Esophagus (tissue), 2 donors: ENCODE results near the gene KIRREL1. TPM values are rescaled to one million over a fixed set of nuclear protein-coding genes. Genes with fewer than 3 reads are reported as not detected.

Source experiments
- H3K27ac ChIP-seq, 2 donors: one replicate each; pipeline ENCODE4 v1.5.1; 2013; ENCODE audit warnings: low read depth in 2 of 2, mild to moderate bottlenecking in 2 of 2, inconsistent platforms in 1 of 2, low read length in 1 of 2, moderate library complexity in 1 of 2
- H3K27me3 ChIP-seq, 2 donors: one replicate each; pipeline ENCODE4 v1.6.1; 2013; ENCODE audit warnings: low read length in 2 of 2, control low read depth in 1 of 2, mild to moderate bottlenecking in 1 of 2; ENCODE audit not compliant: insufficient read depth in 2 of 2, control insufficient read depth in 1 of 2
- H3K36me3 ChIP-seq, 2 donors: one replicate each; pipeline ENCODE4 v1.6.1; 2013; ENCODE audit warnings: low read length in 1 of 2; ENCODE audit not compliant: control insufficient read depth in 2 of 2, insufficient read depth in 2 of 2
- H3K4me1 ChIP-seq, 2 donors: one replicate each; pipeline ENCODE4 v1.6.1; 2013; ENCODE audit warnings: low read length in 1 of 2; ENCODE audit not compliant: control insufficient read depth in 2 of 2, insufficient read depth in 2 of 2
- H3K4me3 ChIP-seq, 2 donors: one replicate each; pipeline ENCODE4 v1.5.1; 2013; ENCODE audit warnings: low read length in 2 of 2, mild to moderate bottlenecking in 2 of 2, low read depth in 1 of 2, moderate library complexity in 1 of 2
- H3K9me3 ChIP-seq, 2 donors: one replicate each; pipeline ENCODE4 v1.6.1; 2013; ENCODE audit warnings: mild to moderate bottlenecking in 2 of 2, low read depth in 1 of 2, low read length in 1 of 2, moderate library complexity in 1 of 2; ENCODE audit not compliant: control insufficient read depth in 2 of 2, insufficient read depth in 1 of 2
- WGBS, 2 donors: extraction: QIAGEN DNeasy Blood & Tissue Kit; methylation state at CpG; one replicate each; pipeline ENCODE4 v1.1.7; 2013; 5-methylcytosine and 5-hydroxymethylcytosine counted together
- polyA plus RNA-seq, 2 donors: library from polyadenylated mRNA; stranded (reverse); fragments of 200-250 nt; gene quantifications; one replicate each; pipeline ENCODE4 v1.2.3, GENCODE V29; 2013
- donor health status: healthy with polysubstance abuse.
- donor health status: Bipolar disorder and iron deficiency.

KIRREL1 gene
- polyA plus RNA-seq, 2 donors, result 2.9 to 3.7 TPM

GRCh38 chr1:157988002-157988401 lies 5.4 kb upstream of the KIRREL1 start:
- peaks cover 0 to 3% of the 10 kb centered on the region in 2 donors for H3K4me1 ChIP-seq
- no peaks in the 10 kb centered on the region for H3K9me3 ChIP-seq
- H3K36me3 ChIP-seq, result no peaks in the 10 kb centered on the region
- H3K4me3 ChIP-seq, result no peak overlapping the region
- no peak overlapping the region for H3K27ac ChIP-seq
- no peaks in the 10 kb centered on the region for H3K27me3 ChIP-seq
- WGBS, 2 donors, result 72 to 82% methylated on average over 3 of the region's 3 CpGs

DNA sequence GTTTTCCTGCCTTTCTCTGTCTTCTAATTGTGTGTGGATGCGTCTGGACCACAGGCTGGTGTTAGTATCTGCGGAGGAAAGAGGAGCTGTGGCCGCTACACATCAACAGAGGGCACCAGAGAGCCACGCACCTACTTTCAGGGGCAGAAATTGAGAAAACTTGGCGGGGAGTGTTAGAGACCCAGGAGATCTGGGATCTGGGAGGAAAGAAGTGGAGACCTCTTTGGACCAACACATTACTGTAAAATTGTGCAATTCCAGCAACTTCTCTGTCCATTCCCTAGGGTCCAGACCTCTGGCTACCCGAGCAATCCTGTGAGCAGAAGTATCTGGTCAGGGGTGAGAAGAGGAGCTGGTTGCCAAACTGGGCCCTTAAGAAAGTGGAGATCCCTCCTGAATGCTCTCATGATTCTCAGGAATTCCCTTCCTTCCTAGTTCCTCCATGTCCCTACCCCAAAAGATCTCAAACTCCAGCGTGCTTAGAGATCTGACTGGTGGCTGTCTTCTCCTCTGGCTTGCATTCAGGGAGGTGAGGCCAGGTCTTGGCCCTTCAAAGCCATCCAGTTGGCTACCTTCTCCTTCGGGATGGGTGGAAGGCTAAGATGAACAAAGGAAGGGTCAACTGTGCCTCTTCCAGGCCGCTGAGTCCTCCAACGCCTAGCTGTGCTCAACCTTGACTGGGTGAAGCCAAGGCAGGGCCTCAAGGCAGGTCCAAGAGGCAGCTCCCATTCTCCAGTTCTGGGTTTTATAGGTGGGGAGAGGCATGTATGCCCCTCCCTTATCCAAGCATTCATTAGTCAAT lies 1.2 kb upstream of the KIRREL1 start:
- Histone ChIP-seq H3K9me3 (no peaks in the 10 kb centered on the region), H3K27me3 (no peaks in the 10 kb centered on the region), H3K4me3 (no peak overlapping the region), H3K4me1 (peaks cover 0 to 4% of the 10 kb centered on the region in 2 donors), H3K36me3 (no peaks in the 10 kb centered on the region), H3K27ac (peak overlapping the region; percentile 45 to 58)
- 34 to 40% methylated on average over 10 of the region's 10 CpGs for whole genome bisulfite sequencing, 2 donors

GRCh38 chr1:157992833-157993146 lies 655 bp upstream of the KIRREL1 start:
- 3 to 5% methylated on average over 8 of the region's 8 CpGs for WGBS, 2 donors
- no peaks in the 10 kb centered on the region for H3K9me3 ChIP-seq
- peak overlapping the region; percentile 57 to 66 for H3K4me3 ChIP-seq
- peak overlapping the region; percentile 71 to 73 for H3K27ac ChIP-seq
- H3K27me3 ChIP-seq, result no peaks in the 10 kb centered on the region
- H3K36me3 ChIP-seq, result no peaks in the 10 kb centered on the region
- peaks cover 0 to 4% of the 10 kb centered on the region in 2 donors for H3K4me1 ChIP-seq

GRCh38 chr1:157993918-157994605 lies 617 bp downstream of the KIRREL1 start:
- 1 to 2% methylated on average over 27 to 29 of the region's 29 CpGs for WGBS, 2 donors
- Histone ChIP-seq H3K27ac (peak overlapping the region; percentile 71 to 73), H3K36me3 (no peaks in the 10 kb centered on the region), H3K4me1 (peaks cover 2 to 6% of the 10 kb centered on the region in 2 donors), H3K9me3 (no peaks in the 10 kb centered on the region), H3K27me3 (no peaks in the 10 kb centered on the region), H3K4me3 (peak overlapping the region; percentile 57 to 66)

GRCh38 chr1:157994704-157995582 lies 1.5 kb downstream of the KIRREL1 start:
- 23 to 44% methylated on average over 13 of the region's 13 CpGs for WGBS, 2 donors
- H3K4me3 ChIP-seq, result peak overlapping the region; percentile 7 to 66
- peaks cover 3 to 6% of the 10 kb centered on the region in 2 donors for H3K4me1 ChIP-seq
- no peaks in the 10 kb centered on the region for H3K9me3 ChIP-seq
- H3K36me3 ChIP-seq, result no peaks in the 10 kb centered on the region
- no peaks in the 10 kb centered on the region for H3K27me3 ChIP-seq
- H3K27ac ChIP-seq, result peak overlapping the region; percentile 54 to 71

- Histone ChIP-seq H3K4me1 (peaks cover 5 to 6% of the 10 kb centered on the region in 2 donors), H3K9me3 (no peaks in the 10 kb centered on the region), H3K27ac (peak overlapping the region in 1 of 2 donors; percentile 17), H3K4me3 (no peak overlapping the region), H3K27me3 (no peaks in the 10 kb centered on the region), H3K36me3 (no peaks in the 10 kb centered on the region)
- 56 to 61% methylated on average over 3 of the region's 3 CpGs for WGBS, 2 donors
Observed at GRCh38 chr1:157995583-157996169, 2.2 kb downstream of the KIRREL1 start.

DNA sequence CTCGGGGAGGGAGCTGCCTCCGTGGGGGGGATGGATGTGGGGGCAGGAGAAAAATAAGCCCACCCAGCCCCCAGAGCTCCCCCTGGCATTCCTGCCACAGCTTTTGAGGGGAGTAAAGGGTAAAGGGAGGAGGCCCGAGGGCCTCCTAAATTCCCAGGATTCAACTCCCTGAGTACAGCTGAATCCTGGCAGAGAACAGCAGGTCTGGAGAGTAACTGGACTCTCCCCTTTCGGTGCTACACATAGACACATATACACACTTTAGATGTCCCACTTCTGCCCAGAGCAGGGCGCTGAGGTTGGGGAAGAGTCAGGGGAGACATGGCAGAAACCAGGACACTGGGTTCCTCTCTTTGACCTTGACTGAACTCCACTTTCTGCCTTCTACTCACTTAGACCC lies 3.0 kb downstream of the KIRREL1 start:
- H3K27me3 ChIP-seq, result no peaks in the 10 kb centered on the region
- peak overlapping the region in 1 of 2 donors; percentile 8 for H3K27ac ChIP-seq
- H3K9me3 ChIP-seq, result no peaks in the 10 kb centered on the region
- no peak overlapping the region for H3K4me3 ChIP-seq
- H3K36me3 ChIP-seq, result no peaks in the 10 kb centered on the region
- WGBS, 2 donors, result 53 to 61% methylated on average over 5 of the region's 5 CpGs
- H3K4me1 ChIP-seq, result peaks cover 5 to 7% of the 10 kb centered on the region in 2 donors

DNA sequence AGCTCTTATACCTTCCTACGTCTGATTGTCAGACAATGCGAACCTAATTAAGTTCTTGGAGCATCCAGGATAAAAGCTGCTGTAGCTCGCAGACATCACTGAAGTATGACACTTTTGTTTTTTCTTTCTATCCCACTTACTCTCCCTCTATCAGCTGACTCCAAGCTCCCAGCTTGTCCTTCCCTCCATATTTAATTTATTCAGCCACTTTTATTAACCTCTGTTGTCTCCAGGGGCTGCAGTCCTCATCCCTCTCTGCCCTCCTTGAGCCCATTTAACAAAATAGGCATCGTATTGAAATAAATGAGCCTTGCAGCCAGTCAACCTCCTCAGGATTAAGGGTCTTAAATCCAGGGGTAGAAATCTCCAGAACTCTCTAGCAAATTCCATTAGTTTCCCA lies 7.1 kb downstream of the KIRREL1 start:
- 73 to 78% methylated on average over 4 of the region's 4 CpGs for WGBS, 2 donors
- peaks cover 7 to 11% of the 10 kb centered on the region in 2 donors for H3K4me1 ChIP-seq
- H3K9me3 ChIP-seq, result no peaks in the 10 kb centered on the region
- H3K27me3 ChIP-seq, result no peaks in the 10 kb centered on the region
- H3K36me3 ChIP-seq, result no peaks in the 10 kb centered on the region
- no peak overlapping the region for H3K4me3 ChIP-seq
- H3K27ac ChIP-seq, result no peak overlapping the region

DNA sequence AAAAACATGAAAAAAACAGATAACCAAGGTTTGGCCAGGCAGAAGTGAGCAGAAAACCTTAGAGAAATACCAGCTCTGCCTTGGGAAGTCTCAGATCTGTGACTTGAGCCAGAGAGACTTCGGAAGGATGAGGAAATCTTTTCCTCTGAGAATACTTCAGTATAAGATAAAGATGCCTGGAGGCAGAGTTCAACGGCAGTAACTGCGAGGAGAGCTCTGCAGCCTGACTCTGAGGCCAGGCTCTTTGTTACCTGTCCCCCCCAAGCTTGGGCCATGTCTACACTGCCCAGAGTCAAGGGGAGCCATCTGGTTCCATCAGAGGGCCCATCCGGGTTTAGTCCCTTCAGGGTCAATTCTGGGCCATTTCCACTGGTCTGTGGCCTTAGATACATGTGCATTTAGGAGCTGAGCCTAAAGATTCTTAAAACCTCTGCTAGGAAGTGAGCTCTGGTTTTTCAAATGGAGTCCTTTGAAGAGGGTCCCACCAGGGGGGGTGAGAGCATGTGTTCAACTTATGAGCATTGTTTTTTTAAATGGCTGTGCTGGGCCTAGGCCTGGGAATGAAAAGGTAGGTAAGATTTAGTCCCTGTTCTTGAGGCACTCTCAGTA lies 8.7 kb downstream of the KIRREL1 start:
- Histone ChIP-seq H3K27me3 (no peaks in the 10 kb centered on the region), H3K9me3 (no peaks in the 10 kb centered on the region), H3K36me3 (no peaks in the 10 kb centered on the region), H3K4me1 (peaks cover 7 to 11% of the 10 kb centered on the region in 2 donors), H3K27ac (no peak overlapping the region), H3K4me3 (no peak overlapping the region)
- WGBS, 2 donors, result 34 to 53% methylated on average over 4 of the region's 4 CpGs
